Lower leg skin (tissue), 4 donors: ENCODE data around the gene HIPK2. TPM values are rescaled to one million over a fixed set of nuclear protein-coding genes. Genes with fewer than 3 reads are reported as not detected.

Experiments used
- DNase-seq, 2 donors: peaks; one replicate each; pipeline ENCODE4 v3.0.0-alpha.2; 2019; ENCODE audit warnings: low spot score in 2 of 2
- H3K4me3 ChIP-seq: fragments of 200-600 bp; sonication (generic); 2 replicates; pipeline ENCODE4 v1.5.1; 2017; ENCODE audit warnings: mild to moderate bottlenecking, low read depth; ENCODE audit not compliant: poor library complexity, severe bottlenecking
- POLR2A ChIP-seq, 2 donors: fragments of 450-650 bp; IDR thresholded peaks; one replicate each; pipeline ENCODE4 v1.6.1; 2016 to 2017; ENCODE audit warnings: antibody characterized with exemption in 2 of 2, mild to moderate bottlenecking in 1 of 2, moderate library complexity in 1 of 2
- WGBS, 2 donors: methylation state at CpG; one replicate each; pipeline ENCODE4 v1.1.5; 2018; 5-methylcytosine and 5-hydroxymethylcytosine counted together
- intact Hi-C: fragments of 100-400 bp; cut with DNase I; formaldehyde crosslinking; loops from one replicate; pipeline ENCODE4 v1.15.0; 2023; ENCODE audit warnings: low total_unique reads
- total RNA-seq, 4 donors: library from RNA; depleted of rRNA; stranded (reverse); fragments of >200 nt; gene quantifications; one replicate each; pipeline ENCODE4 v1.1.0, GENCODE V29; 2016
- TF ChIP-seq, protein P1 (sequence below), 3 donors: fragments of 450-650 bp; IDR thresholded peaks; one replicate each; pipeline ENCODE4 v1.5.1; 2016; ENCODE audit warnings: antibody characterized with exemption in 3 of 3, mild to moderate bottlenecking in 3 of 3, moderate library complexity in 2 of 3

Gene HIPK2
- total RNA-seq, 4 donors from 2014 or later, result 4.5 to 14.9 (median 10.4) TPM

DNA sequence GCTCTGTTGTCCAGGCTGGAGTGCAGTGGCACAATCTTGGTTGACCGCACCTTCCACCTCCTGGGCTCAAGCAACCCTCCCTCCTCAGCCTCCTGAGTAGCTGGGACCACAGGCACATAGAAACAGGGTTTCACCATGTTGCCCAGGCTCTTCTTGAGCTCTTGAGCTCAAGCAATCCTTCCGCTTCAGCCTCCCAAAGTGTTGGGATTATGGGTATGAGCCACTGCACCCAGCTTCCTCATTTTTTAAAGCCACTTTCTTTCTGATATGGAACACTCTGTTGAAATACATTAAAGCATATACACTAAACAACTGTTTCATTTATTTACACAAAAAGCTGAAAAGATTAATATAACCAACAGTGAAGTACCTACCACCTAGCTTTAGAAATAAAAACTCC, 137.1 kb downstream of the HIPK2 start:
- no peak for DNase-seq
- TF ChIP-seq, protein P1, sequence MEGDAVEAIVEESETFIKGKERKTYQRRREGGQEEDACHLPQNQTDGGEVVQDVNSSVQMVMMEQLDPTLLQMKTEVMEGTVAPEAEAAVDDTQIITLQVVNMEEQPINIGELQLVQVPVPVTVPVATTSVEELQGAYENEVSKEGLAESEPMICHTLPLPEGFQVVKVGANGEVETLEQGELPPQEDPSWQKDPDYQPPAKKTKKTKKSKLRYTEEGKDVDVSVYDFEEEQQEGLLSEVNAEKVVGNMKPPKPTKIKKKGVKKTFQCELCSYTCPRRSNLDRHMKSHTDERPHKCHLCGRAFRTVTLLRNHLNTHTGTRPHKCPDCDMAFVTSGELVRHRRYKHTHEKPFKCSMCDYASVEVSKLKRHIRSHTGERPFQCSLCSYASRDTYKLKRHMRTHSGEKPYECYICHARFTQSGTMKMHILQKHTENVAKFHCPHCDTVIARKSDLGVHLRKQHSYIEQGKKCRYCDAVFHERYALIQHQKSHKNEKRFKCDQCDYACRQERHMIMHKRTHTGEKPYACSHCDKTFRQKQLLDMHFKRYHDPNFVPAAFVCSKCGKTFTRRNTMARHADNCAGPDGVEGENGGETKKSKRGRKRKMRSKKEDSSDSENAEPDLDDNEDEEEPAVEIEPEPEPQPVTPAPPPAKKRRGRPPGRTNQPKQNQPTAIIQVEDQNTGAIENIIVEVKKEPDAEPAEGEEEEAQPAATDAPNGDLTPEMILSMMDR (IDR thresholded peaks at IDR 0.05), result no peak
- TF ChIP-seq POLR2A (IDR thresholded peaks at IDR 0.05), result no peak
- WGBS, 2 donors, result 96 to 98% methylated on average over 2 of the region's 2 CpGs
- intact Hi-C loops, result loop anchor here (10.0 kb wide), 1 partner anchor 134 kb away; the partner anchor contains the start of gene HIPK2
- H3K4me3 ChIP-seq, result no peak overlapping the region

DNA sequence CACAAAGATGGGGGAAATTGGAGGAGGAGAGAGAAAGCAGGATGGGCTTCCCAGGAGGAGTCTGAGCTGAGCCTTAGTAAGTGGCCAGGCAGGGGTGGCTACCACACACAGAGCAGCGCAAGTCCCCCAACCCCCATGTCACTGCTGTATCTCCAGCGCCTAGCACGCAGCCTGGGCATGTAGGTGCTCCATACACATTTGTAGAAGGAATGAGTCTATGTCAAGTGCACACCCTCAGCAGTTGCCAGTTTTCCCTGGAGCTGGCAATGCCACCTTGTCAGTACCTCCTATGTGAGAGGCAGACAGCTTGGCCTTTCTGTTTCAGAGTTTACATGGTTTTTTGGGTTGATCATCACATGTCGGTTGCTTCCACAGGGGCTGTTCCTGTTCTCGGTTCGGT, 138.2 kb downstream of the HIPK2 start:
- no peak for DNase-seq
- intact Hi-C loops, result no loop called here
- no peak overlapping the region for H3K4me3 ChIP-seq
- no peak for TF ChIP-seq POLR2A (IDR thresholded peaks at IDR 0.05)
- TF ChIP-seq, protein P1 (IDR thresholded peaks at IDR 0.05), result no peak
- WGBS, 2 donors, result 92 to 95% methylated on average over 6 of the region's 6 CpGs

DNA sequence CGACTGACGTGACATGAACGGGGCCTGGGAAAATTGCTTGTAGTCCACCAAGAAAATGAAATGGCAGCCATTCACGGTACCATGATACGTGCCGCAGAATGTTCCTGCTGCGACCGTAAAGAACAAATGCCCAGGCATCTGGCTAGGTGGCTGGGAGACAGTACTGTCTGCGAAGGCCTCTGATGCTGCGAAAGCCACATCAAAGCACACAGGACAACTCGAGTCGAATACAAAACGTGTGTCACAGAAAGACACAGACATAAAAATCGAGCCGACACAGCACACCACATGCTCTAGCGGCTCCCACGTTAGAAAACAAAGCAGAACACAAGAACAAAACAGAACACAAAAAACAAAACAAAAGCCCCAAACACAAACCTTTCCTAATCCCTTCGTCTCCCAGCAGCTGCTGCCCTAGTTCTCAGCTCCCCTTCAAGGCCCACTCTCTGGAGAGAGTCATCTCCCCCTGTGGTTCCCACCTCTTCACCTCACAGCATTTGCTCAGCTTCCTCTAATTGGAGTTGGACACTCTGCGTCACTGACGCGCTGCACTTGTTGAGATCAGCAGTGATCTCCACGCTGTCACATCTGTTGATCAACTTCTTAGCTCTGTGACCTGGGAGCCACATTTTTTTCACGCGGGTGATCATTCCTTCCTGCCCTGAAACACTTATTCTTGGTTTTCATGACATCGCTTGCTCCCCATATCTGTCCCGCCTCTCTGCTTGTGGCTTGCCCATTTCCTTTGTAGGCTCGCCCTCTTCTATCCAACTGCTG, 142.1 kb downstream of the HIPK2 start:
- no peak overlapping the region for H3K4me3 ChIP-seq
- no peak for DNase-seq
- WGBS, 2 donors, result 91% methylated on average over 27 of the region's 27 CpGs
- intact Hi-C loops, result no loop called here
- TF ChIP-seq, protein P1 (IDR thresholded peaks at IDR 0.05), result no peak
- TF ChIP-seq POLR2A (IDR thresholded peaks at IDR 0.05), result no peak

DNA sequence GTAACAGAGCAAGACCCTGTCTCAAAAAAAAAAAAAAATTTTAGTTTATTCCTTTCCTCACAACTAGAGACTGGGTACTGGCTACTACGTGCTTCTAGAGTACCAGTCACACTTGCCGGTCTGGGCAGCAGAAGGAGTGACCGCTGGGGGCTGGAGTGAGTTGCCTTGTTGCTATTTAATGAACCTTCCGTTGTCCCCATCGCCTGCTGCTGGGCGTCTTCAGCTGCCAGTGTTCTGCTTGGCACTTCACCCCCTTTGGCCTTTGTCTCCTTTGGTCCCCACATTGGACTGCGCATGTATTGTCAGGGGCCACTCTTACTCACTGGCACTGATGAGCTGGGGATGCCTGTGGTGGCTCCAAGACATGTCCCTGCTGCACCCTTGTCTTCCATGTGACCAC, 143.7 kb downstream of the HIPK2 start:
- intact Hi-C loops, result no loop called here
- DNase-seq, result no peak
- H3K4me3 ChIP-seq, result no peak overlapping the region
- WGBS, 2 donors, result 94 to 100% methylated on average over 7 of the region's 7 CpGs
- TF ChIP-seq, protein P1 (IDR thresholded peaks at IDR 0.05), result no peak
- no peak for TF ChIP-seq POLR2A (IDR thresholded peaks at IDR 0.05)

DNA sequence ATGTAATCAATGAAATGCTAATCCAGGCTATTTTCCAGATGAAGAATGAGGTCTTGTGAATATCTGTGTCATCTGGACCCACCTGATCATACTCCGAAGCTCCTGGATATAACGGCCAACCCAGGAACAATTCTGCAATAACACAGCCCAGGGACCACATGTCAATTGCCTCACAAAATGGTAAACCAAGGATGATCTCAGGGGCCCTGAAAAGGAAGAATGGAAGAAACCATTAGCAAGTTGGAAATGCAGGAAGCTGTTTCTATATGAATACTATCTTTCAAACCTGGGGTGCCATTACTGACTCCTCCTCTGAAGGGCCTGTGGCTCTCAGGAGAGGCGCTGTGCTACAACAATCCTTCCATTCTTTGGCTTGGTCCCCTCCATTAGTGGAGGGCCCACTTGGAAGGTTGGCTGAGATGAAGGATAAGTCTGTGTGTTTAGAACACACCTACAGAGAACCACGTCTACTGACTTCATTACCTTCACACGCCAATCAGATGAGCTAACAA, 146.2 kb downstream of the HIPK2 start:
- peak in 1 of 2 donors; percentile 6 for DNase-seq
- TF ChIP-seq POLR2A (IDR thresholded peaks at IDR 0.05), result no peak
- TF ChIP-seq, protein P1 (IDR thresholded peaks at IDR 0.05), result no peak
- no peak overlapping the region for H3K4me3 ChIP-seq
- intact Hi-C loops, result no loop called here
- 91 to 97% methylated on average over 5 of the region's 5 CpGs for WGBS, 2 donors
